ENCODE results near the gene HDAC4.

HDAC4 gene

GRCh38 chr2:239344857-239345216 is 56.0 kb downstream of the HDAC4 start:
- no peaks in the 10 kb centered on the region for H3K27me3 ChIP-seq (ENCODE audit: insufficient read depth, poor library complexity, severe bottlenecking)
- no peak for TF ChIP-seq REST (IDR thresholded peaks at IDR 0.05; ENCODE audit: insufficient replicate concordance, low read depth)
- no peak for TF ChIP-seq POLR2AphosphoS5 (IDR thresholded peaks at IDR 0.05; ENCODE audit: low read depth)
- no peak for TF ChIP-seq CTCF (IDR thresholded peaks at IDR 0.05; ENCODE audit: insufficient read depth, low read length)
- TF ChIP-seq SPI1 (IDR thresholded peaks at IDR 0.05; ENCODE audit: borderline replicate concordance, low read depth), result no peak
- no peak for TF ChIP-seq GABPA (IDR thresholded peaks at IDR 0.05; ENCODE audit: low read depth)
- DNase-seq (ENCODE audit: low read depth in 1 of 2, low spot score in 1 of 2), result no peak
- no peak overlapping the region for H3K4me3 ChIP-seq (replicated peaks; ENCODE audit: insufficient read depth, low read length)
- no peak overlapping the region for H3K27ac ChIP-seq (replicated peaks)

DNA sequence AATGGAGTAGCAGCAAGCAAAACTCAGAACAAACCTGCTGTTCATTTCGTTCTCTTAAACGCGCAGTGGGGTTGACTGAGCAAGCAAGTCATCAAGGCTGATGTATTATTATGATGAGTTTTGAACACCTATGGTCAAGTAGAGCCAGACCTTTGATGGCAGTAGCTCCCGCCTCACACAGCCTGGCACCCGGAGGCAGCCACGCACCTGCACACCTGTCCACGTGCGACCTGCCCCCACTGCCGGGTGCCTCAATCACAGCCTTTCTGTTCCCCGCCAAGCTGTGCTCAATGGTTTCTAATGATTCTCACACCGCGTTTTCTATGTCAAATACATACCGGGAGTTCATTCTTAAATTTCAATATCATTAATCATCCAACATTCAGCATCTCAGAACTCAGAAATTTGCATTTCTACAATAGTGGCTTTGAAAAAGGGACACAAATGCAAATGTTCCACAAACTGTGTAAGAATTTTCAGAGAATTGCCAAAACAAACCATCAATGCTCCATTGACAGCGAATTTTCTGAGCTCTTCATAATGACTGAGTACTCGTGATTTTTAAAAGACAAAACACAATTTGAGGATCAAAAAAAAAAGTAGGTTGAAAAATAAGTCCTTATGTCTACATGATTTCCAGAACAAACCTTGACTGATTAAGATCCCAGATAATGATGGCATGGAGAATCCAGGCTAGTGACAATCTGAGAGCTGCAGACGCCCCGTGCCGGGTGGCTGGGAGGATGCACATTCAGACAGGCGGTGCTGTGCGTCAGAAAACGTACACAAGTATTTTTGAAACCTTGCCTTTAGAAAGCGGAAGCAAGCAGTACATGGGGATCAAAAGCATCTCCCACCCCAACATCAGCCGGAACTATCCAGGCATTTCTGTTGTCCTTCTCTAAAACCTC is 56.6 kb downstream of the HDAC4 start:
- Histone ChIP-seq H3K27ac (replicated peaks) (no peak overlapping the region), H3K27me3 (ENCODE audit: insufficient read depth, poor library complexity, severe bottlenecking) (no peaks in the 10 kb centered on the region), H3K4me3 (replicated peaks; ENCODE audit: insufficient read depth, low read length) (no peak overlapping the region)
- DNase-seq (ENCODE audit: low read depth in 1 of 2, low spot score in 1 of 2), result no peak
- TF ChIP-seq SPI1 (IDR thresholded peaks at IDR 0.05; ENCODE audit: borderline replicate concordance, low read depth) (no peak), GABPA (IDR thresholded peaks at IDR 0.05; ENCODE audit: low read depth) (no peak), REST (IDR thresholded peaks at IDR 0.05; ENCODE audit: insufficient replicate concordance, low read depth) (no peak), POLR2AphosphoS5 (IDR thresholded peaks at IDR 0.05; ENCODE audit: low read depth) (no peak), CTCF (IDR thresholded peaks at IDR 0.05; ENCODE audit: insufficient read depth, low read length) (no peak)

DNA sequence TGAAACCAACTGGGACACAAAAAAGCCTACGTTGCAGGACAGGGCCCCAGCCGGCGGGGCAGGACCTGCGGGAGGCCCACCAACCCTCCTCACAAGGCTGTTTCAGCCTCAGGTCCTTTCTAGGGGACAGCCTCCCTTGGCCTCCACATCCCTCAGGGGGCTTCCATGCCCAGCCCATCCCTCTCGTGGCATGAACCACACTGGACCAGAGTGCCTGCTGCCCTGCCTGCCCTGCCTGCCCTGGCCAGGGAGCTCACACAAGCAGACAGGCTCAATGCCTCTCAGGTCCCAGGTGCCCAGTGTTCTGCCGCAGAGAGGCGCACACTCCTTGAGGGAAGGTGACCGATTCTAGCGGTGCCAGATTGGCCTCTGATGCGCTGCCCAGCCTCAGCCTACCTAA is 57.4 kb downstream of the HDAC4 start:
- no peak for DNase-seq (ENCODE audit: low read depth in 1 of 2, low spot score in 1 of 2)
- H3K4me3 ChIP-seq (replicated peaks; ENCODE audit: insufficient read depth, low read length), result no peak overlapping the region
- H3K27me3 ChIP-seq (ENCODE audit: insufficient read depth, poor library complexity, severe bottlenecking), result no peaks in the 10 kb centered on the region
- H3K27ac ChIP-seq (replicated peaks), result no peak overlapping the region
- TF ChIP-seq CTCF (IDR thresholded peaks at IDR 0.05; ENCODE audit: insufficient read depth, low read length) (no peak), GABPA (IDR thresholded peaks at IDR 0.05; ENCODE audit: low read depth) (no peak), POLR2AphosphoS5 (IDR thresholded peaks at IDR 0.05; ENCODE audit: low read depth) (no peak), REST (IDR thresholded peaks at IDR 0.05; ENCODE audit: insufficient replicate concordance, low read depth) (no peak), SPI1 (IDR thresholded peaks at IDR 0.05; ENCODE audit: borderline replicate concordance, low read depth) (no peak)

Data from HL-60 (cell line).